ENCODE data around the gene DEGS2.

Gene DEGS2

DNA sequence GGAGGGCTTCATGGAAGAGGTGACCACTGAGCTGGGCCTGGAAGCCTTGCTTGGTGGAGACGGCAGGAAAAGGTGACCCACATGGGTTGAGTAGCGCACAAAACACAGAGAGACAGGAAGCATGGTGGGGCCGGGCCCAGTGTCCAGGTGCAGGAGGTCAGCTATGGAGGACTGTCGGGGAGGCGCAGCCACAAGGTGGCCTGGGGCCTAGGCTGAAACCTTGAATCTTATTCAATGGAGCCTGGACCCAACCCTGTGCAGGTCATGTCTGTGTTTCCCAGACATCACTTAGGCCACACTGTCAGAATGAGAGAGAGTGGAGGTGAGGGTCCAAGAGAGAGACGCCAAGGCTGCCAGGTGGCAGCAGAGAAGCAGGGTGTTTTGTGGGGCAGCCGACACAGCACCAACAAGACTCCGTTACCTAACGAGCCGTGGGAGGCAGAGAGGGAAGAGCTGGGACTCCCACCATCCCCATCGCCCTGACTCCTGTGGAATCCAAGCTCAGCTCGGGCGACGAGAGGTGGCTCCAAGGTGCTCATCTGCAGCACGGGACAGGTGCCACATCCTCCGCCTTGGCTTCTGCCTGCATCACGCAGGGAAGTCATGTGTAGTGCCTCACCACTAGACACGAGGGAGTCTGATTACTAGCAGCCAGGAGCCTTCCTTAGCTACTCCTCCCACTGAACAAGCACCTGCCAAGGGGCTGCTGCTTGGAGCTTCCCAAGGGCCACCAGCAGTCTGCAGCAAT is 38.7 kb downstream of the DEGS2 start:
- TF ChIP-seq, protein P1, sequence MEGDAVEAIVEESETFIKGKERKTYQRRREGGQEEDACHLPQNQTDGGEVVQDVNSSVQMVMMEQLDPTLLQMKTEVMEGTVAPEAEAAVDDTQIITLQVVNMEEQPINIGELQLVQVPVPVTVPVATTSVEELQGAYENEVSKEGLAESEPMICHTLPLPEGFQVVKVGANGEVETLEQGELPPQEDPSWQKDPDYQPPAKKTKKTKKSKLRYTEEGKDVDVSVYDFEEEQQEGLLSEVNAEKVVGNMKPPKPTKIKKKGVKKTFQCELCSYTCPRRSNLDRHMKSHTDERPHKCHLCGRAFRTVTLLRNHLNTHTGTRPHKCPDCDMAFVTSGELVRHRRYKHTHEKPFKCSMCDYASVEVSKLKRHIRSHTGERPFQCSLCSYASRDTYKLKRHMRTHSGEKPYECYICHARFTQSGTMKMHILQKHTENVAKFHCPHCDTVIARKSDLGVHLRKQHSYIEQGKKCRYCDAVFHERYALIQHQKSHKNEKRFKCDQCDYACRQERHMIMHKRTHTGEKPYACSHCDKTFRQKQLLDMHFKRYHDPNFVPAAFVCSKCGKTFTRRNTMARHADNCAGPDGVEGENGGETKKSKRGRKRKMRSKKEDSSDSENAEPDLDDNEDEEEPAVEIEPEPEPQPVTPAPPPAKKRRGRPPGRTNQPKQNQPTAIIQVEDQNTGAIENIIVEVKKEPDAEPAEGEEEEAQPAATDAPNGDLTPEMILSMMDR (IDR thresholded peaks at IDR 0.05; ENCODE audit: borderline replicate concordance, insufficient read depth, low read depth, low read length) = no peak
- no peak overlapping the region for H3K4me3 ChIP-seq (ENCODE audit: low read depth, low read length)

DNA sequence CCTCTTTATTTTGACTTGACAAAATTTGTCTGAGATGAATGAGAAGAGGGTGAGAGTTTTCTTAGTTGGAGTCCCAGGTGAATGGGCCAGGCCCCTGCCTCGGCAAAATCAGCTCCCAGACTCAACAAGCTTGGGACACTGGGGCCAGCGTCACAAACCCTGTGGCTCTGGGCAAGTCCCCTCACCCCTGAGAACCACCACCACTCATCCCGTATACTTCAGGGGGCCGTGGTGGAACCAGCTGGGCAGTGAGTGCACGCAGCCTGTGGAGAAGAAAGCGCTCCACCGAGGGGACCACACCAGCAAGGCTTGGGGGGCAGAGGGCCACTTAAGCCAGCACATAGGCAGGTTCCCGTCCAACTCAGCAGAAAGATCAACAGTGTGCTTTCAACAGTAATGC is 40.2 kb downstream of the DEGS2 start:
- TF ChIP-seq, protein P1 (IDR thresholded peaks at IDR 0.05; ENCODE audit: borderline replicate concordance, insufficient read depth, low read depth, low read length) = no peak
- H3K4me3 ChIP-seq (ENCODE audit: low read depth, low read length) = no peak overlapping the region

DNA sequence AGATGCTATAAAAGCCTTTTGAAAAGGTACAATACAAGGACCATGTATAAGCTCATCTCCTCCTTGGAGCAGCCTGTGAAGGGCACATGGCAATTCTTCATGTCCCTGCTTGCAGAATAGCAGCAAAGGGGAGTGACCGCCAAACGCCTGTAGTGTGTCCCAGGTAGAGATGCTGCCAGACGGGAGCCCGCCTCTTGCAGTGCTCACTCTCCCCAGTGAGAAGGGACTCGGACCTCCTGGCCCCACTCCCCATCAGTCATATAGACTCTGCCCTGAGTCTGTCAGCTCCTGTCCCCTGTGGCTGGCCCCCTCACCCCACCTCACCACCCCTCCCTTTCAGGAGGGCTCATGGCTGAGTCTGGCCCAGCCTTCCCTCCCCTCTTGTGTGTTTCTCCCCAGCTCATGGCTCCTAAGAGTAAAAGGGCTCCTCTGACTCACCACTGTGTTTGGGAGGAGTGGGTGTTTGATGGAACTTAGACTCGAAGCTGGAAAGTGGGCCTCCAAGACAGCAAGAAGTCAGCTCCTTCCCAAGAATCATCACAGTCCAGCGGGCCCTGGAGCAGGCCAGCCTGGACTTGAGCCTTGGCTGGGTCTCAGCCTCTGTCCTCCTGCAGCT is 40.9 kb downstream of the DEGS2 start:
- no peak overlapping the region for H3K4me3 ChIP-seq (ENCODE audit: low read depth, low read length)
- TF ChIP-seq, protein P1 (IDR thresholded peaks at IDR 0.05; ENCODE audit: borderline replicate concordance, insufficient read depth, low read depth, low read length) = no peak

DNA sequence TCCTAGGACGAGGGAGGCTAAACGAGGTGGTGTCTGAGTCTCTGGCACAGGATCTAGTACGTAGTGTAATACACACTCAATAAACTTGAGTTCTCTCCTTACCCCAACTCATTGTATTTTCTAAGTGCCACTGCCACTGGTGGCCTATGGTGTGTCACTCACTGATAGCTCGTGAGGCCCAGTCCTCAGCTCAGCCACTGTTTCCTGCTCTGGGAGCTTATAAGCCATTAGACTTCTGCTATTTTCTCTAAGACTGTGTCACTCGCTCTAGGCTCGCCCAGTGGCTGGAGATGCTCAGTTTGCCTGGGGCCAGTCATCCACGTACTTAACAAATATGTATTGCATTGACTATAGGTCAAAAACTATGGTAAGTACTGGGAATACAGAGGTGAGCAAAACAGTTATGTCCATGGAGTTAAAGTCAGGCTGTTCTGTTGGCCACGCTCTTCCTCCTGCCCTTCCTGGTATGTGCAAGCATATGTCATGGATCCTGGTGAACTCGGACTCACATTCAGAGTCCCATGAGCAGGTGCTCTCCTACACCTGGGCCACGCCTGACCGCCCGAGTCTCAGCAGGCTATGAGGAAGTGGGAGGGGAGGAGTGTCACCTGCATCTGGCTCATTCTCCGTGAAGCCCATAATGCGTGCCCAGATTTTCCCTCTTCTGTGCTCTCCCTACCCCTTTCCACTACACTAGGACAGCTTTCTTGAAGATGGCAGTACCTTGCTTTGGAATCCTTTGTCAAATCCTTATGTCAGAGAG is 41.6 kb downstream of the DEGS2 start:
- no peak overlapping the region for H3K4me3 ChIP-seq (ENCODE audit: low read depth, low read length)

DNA sequence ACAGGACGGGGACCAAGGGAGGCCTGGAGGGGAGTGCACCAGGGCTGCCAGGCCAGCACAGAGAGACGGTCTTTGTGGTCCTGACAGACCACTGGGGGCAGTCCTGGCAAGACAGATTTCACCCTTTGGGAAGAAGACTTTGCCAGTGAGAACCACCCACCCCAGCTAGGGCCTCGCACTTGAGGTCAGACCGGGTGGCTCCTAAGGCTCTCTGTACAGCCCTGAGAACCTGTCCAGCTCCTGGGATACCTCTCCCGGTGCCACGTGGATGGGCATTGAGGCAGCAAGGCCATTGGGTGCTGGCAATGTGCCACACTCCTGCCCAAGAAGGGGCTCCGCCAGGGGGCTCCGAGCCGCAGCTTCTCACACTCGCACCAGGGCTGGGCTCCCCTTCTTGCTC is 42.4 kb downstream of the DEGS2 start:
- H3K4me3 ChIP-seq (ENCODE audit: low read depth, low read length) = no peak overlapping the region
- TF ChIP-seq, protein P1 (IDR thresholded peaks at IDR 0.05; ENCODE audit: borderline replicate concordance, insufficient read depth, low read depth, low read length) = no peak

More for the DNA sequence above, 41.6 kb downstream of the DEGS2 start:
- TF ChIP-seq, protein P1 (IDR thresholded peaks at IDR 0.05; ENCODE audit: borderline replicate concordance, insufficient read depth, low read depth, low read length) = no peak

DNA sequence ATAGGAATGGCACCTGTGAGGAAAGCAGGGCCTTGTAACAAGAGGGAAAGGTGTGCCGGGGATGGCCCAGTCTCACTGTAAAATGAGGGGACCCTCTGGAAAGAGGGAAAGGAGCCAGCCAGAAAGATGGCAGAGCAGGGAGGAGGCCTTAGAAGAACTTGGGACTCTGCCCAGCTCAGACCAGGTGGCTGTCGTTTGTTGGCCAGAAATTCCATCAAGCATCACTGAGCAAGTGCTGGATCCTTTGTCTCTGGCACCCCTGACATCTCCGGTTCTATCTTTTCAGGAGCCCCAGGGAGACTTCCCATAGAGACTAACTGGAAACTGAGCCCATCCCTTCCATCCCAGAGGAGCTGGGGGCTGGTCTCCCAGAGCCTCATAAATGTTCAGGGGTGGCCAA is 43.3 kb downstream of the DEGS2 start:
- H3K4me3 ChIP-seq (ENCODE audit: low read depth, low read length) = no peak overlapping the region
- TF ChIP-seq, protein P1 (IDR thresholded peaks at IDR 0.05; ENCODE audit: borderline replicate concordance, insufficient read depth, low read depth, low read length) = no peak

Measured in GM12875 (cell line).